ENCODE data around the gene SH3TC2. TPM values are rescaled to one million over a fixed set of nuclear protein-coding genes. Genes with fewer than 3 reads are reported as not detected.

Gene SH3TC2
- total RNA-seq, 6 experiments from 2014 or later, result 9.3 to 12.9 (median 10.7) TPM

DNA sequence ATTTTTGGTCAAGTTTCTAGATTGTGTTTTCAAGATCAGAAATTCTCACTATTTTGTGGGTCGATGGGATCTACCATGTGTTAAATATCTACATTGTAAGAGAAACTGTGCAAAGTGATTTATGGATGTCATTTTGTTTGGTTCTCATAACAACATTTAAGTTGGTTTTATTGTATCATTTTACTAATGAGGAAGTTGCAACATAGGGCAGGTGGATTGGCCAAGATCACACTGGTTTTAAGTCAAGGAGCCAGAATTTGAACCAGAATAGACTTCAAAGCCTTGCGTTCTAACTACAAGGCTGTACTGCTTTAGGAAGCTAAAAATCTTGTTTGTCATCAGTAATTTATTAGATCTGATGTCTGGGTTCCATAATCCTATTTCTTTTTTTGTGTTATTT, 23.4 kb downstream of the SH3TC2 start:
- Mint-ChIP-seq H3K27ac (no peak overlapping the region), H3K27me3 (ENCODE audit: insufficient read depth) (peaks cover 2% of the 10 kb centered on the region), H3K4me3 (no peak overlapping the region), H3K36me3 (ENCODE audit: low read depth) (peaks cover 40% of the 10 kb centered on the region), H3K4me1 (ENCODE audit: low read depth) (peaks cover 56% of the 10 kb centered on the region), H3K9me3 (no peaks in the 10 kb centered on the region)
- no peak for DNase-seq
- TF ChIP-seq, protein P1, sequence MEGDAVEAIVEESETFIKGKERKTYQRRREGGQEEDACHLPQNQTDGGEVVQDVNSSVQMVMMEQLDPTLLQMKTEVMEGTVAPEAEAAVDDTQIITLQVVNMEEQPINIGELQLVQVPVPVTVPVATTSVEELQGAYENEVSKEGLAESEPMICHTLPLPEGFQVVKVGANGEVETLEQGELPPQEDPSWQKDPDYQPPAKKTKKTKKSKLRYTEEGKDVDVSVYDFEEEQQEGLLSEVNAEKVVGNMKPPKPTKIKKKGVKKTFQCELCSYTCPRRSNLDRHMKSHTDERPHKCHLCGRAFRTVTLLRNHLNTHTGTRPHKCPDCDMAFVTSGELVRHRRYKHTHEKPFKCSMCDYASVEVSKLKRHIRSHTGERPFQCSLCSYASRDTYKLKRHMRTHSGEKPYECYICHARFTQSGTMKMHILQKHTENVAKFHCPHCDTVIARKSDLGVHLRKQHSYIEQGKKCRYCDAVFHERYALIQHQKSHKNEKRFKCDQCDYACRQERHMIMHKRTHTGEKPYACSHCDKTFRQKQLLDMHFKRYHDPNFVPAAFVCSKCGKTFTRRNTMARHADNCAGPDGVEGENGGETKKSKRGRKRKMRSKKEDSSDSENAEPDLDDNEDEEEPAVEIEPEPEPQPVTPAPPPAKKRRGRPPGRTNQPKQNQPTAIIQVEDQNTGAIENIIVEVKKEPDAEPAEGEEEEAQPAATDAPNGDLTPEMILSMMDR (IDR thresholded peaks at IDR 0.05), result no peak

- Mint-ChIP-seq H3K27me3 (ENCODE audit: insufficient read depth) (peaks cover 2% of the 10 kb centered on the region), H3K27ac (no peak overlapping the region; the same call in 1 of the 2 replicates), H3K4me3 (no peak overlapping the region), H3K9me3 (no peaks in the 10 kb centered on the region), H3K4me1 (ENCODE audit: low read depth) (peaks cover 54% of the 10 kb centered on the region), H3K36me3 (ENCODE audit: low read depth) (peaks cover 33% of the 10 kb centered on the region)
- DNase-seq, result no peak
- TF ChIP-seq, protein P1 (IDR thresholded peaks at IDR 0.05), result no peak
Measured at GRCh38 chr5:149038336-149039080, 24.4 kb downstream of the SH3TC2 start.

DNA sequence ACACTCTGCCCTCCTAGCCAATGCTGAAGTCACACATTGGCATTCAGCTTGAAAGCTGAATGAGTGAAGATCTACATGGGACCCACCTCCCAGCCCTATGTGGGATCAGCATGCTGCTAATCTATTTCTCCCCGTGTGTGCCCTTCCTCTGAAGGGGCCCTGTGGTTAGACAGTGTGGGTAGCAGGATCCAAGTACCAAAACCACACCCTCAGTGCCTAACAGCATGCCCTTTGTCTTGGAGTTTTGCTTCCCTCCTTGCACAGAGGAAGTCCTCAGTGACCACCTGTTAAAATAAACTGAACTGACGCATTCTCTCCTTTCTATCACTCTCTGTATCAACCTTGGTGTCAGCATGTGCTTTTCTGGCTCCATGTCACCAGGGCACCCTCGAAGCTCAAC, 25.0 kb downstream of the SH3TC2 start:
- H3K4me3 Mint-ChIP-seq, result no peak overlapping the region
- peaks cover 33% of the 10 kb centered on the region for H3K36me3 Mint-ChIP-seq (ENCODE audit: low read depth)
- H3K4me1 Mint-ChIP-seq (ENCODE audit: low read depth), result peaks cover 54% of the 10 kb centered on the region
- H3K27ac Mint-ChIP-seq, result no peak overlapping the region
- peaks cover 2% of the 10 kb centered on the region for H3K27me3 Mint-ChIP-seq (ENCODE audit: insufficient read depth)
- TF ChIP-seq, protein P1 (IDR thresholded peaks at IDR 0.05), result no peak
- H3K9me3 Mint-ChIP-seq, result no peaks in the 10 kb centered on the region
- no peak for DNase-seq

DNA sequence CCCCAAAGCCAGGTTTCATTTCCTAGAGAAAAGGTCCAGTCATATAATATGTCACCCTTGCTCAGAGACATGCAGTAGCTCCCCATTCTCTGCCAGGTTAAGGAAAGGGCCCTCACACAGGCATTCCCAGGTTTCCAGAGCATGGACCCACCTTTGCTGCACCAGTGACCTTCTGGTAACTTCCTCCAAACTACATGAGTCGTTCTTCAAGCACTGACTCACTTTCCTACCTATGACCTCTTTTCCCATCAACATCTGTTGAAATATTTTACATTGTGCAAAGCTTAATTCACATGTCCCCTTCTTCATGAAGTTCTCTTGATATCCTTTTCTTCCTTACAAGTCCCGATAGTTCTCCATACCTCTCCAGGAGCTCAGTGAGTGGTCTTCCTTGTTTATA, 25.9 kb downstream of the SH3TC2 start:
- H3K27me3 Mint-ChIP-seq (ENCODE audit: insufficient read depth), result peaks cover 2% of the 10 kb centered on the region
- no peak for DNase-seq
- no peak overlapping the region for H3K27ac Mint-ChIP-seq
- TF ChIP-seq, protein P1 (IDR thresholded peaks at IDR 0.05), result no peak
- peaks cover 31% of the 10 kb centered on the region for H3K36me3 Mint-ChIP-seq (ENCODE audit: low read depth)
- H3K9me3 Mint-ChIP-seq, result no peaks in the 10 kb centered on the region
- peaks cover 54% of the 10 kb centered on the region for H3K4me1 Mint-ChIP-seq (ENCODE audit: low read depth)
- no peak overlapping the region for H3K4me3 Mint-ChIP-seq

DNA sequence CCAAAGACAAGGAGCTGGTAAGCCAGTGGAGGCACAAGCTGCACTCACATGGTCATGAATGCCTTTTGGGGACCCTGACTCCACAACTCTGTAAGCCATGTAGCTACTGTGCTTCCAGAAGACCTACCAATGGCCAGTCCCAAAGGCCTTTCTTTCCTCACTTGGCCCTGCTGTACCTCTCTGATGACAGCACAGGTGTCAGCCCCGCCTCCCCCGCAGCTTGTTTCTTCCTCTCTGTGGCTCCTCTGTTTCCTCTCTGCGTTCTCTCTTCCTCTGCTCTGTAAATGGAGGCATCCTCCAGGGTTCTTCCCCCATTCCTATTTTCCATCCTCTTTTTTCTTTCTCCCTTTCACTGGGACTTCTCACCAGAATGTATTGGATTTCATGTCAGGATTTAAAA, 26.7 kb downstream of the SH3TC2 start:
- peaks cover 54% of the 10 kb centered on the region for H3K4me1 Mint-ChIP-seq (ENCODE audit: low read depth)
- H3K9me3 Mint-ChIP-seq, result no peaks in the 10 kb centered on the region
- 0 out of 2 replicates have a peak overlapping the region, but pooled peaks have one; percentile 17 for H3K27ac Mint-ChIP-seq
- no peak for DNase-seq
- peaks cover 38% of the 10 kb centered on the region for H3K36me3 Mint-ChIP-seq (ENCODE audit: low read depth)
- no peak overlapping the region for H3K4me3 Mint-ChIP-seq
- TF ChIP-seq, protein P1 (IDR thresholded peaks at IDR 0.05), result no peak
- peaks cover 2% of the 10 kb centered on the region for H3K27me3 Mint-ChIP-seq (ENCODE audit: insufficient read depth)

All from HFFc6 (cell line).